Activated naive CD4-positive, alpha-beta T cell treated with anti-CD3 and anti-CD28 coated beads, Interleukin-2, amount 50 U/mL, for 24 hours (primary cell): ENCODE results near the gene FBXO41.
A peak's percentile ranks its signal among the peaks of the same experiment; 100 is the strongest.

Experiments used
- H3K27ac Mint-ChIP-seq: one replicate; pipeline ENCODE4 v1.8.0; 2021; ENCODE audit warnings: mild to moderate bottlenecking, mixed read lengths
- H3K27me3 Mint-ChIP-seq: one replicate; pipeline ENCODE4 v1.8.0; 2021; ENCODE audit warnings: mixed read lengths
- H3K36me3 Mint-ChIP-seq: one replicate; pipeline ENCODE4 v1.8.0; 2021; ENCODE audit warnings: mixed read lengths
- H3K4me1 Mint-ChIP-seq: one replicate; pipeline ENCODE4 v1.8.0; 2021; ENCODE audit warnings: mixed read lengths
- H3K4me3 Mint-ChIP-seq: one replicate; pipeline ENCODE4 v1.8.0; 2021; ENCODE audit warnings: mild to moderate bottlenecking, mixed read lengths
- H3K9me3 Mint-ChIP-seq: one replicate; pipeline ENCODE4 v1.8.0; 2021; ENCODE audit warnings: mixed read lengths

FBXO41 gene

DNA sequence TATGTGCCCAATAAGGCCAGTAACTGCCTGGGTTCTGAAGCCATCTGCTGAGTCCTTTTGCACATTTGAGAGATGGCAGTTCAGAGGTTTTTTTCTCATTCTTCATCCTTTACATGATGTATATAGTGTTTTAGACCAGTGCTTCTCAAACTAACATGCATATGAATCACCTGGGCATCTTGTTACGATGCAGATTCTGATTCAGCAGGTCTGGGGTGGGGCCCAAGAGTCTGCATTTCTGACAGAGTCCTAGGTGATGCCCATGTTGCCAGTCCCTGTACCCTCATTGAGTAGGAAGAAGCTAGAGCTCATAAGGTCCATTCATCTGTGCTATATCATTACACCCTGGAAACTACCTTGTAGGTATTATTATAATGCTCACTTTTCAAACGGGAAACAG, 66.5 kb downstream of the FBXO41 start:
- H3K36me3 Mint-ChIP-seq: peaks cover 4% of the 10 kb centered on the region

DNA sequence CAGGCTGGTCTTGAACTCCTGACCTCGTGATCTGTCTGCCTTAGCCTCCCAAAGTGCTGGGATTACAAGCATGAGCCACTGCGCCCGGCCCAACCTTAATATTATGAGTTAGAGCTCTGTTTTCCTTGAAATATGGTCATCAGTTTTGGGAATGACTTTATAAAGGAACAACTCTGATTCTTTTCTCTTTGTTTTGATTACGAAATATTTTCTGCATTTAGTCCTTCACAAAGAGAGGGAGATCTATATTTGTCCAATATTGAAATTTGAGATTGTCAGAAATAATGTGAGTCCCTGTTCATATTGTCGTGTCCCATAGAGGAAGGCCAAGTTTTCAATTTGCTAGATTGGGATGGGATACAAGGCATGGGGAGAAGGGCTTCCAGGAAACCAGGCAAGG, 67.1 kb downstream of the FBXO41 start:
- Mint-ChIP-seq H3K27me3 (no peaks in the 10 kb centered on the region), H3K4me1 (peaks cover 36% of the 10 kb centered on the region), H3K9me3 (no peaks in the 10 kb centered on the region), H3K27ac (peak overlapping the region; percentile 55), H3K4me3 (no peak overlapping the region), H3K36me3 (peaks cover 4% of the 10 kb centered on the region)

More for the DNA sequence above, 66.5 kb downstream of the FBXO41 start:
- no peaks in the 10 kb centered on the region for H3K27me3 Mint-ChIP-seq
- H3K27ac Mint-ChIP-seq: peak overlapping the region; percentile 68
- no peaks in the 10 kb centered on the region for H3K9me3 Mint-ChIP-seq
- H3K4me1 Mint-ChIP-seq: peaks cover 31% of the 10 kb centered on the region
- H3K4me3 Mint-ChIP-seq: no peak overlapping the region

DNA sequence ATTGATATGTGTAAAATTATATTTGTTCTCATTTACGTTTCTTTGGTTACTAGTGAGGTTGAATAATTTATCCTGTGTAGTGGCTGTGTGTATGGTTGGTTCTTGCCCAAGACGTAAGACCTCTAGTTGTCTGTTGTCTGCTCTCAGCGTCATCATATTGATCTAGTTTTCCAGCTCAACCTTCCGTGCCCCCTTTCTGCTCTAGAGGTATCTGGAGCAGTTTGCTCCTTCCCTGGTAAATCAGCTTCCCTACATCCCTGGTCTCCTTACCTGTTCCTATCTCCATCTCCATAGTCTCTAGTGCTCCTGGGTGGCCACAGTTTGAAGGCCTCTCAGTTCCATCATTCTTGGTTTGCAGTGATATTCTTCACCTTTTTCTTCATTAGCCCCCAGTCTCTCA, 69.0 kb downstream of the FBXO41 start:
- H3K36me3 Mint-ChIP-seq: peaks cover 3% of the 10 kb centered on the region
- H3K27me3 Mint-ChIP-seq: no peaks in the 10 kb centered on the region
- peak overlapping the region; percentile 99 for H3K27ac Mint-ChIP-seq
- H3K4me1 Mint-ChIP-seq: peaks cover 36% of the 10 kb centered on the region
- H3K4me3 Mint-ChIP-seq: peak overlapping the region; percentile 99
- no peaks in the 10 kb centered on the region for H3K9me3 Mint-ChIP-seq

DNA sequence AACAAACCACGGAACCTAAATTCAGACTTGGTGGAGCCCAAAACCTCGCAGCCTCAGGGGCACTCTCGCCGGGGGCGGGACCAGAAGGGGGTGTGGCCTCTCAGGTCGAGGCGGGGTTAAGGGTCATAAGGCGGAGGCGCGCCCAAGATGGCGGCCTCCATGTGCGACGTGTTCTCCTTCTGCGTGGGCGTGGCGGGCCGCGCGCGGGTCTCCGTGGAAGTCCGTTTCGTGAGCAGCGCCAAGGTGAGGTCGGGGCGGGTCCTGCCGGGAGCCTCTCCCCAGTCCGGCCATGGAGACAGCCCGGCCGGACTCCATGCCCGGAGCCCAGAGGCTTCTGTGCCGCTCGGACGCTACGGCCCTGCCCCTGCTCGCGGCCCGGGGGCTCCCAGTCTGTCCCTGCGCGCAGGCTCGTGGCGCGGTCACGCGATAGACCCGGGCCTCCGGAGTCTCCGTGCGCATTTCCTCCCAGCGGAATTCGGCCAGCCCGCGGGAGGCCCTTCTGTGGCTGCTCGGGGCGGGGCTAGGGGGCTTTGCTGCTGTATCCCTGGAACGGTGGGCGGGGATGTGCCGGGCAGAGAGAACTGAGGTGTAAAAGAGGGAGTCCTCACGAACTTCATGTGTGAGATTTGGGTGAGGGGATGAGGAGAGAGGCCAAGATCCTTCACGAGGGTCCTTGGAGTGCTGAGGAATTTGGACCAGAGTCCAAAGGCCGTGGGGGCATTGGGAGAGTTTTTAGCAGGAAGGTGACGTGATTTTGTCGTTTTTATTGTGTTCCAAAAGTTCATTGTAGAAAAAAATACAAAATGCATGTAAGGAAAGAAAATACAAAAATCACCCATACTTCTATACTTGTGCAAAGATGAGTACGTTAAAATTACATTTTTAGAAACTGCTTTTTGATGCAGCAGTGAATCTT, 69.9 kb downstream of the FBXO41 start, which contains the start of gene SMYD5:
TSS of gene SMYD5 (plus strand) at position 126 of the 916 bp plus-strand sequence. CDS start at position 148, 22 bp downstream.
- no peaks in the 10 kb centered on the region for H3K27me3 Mint-ChIP-seq
- peak within 1 kb of the TSS; percentile 99 for H3K4me3 Mint-ChIP-seq
- H3K27ac Mint-ChIP-seq: peak within 1 kb of the TSS; percentile 99
- H3K9me3 Mint-ChIP-seq: no peaks in the 10 kb centered on the region
- H3K4me1 Mint-ChIP-seq: peaks cover 36% of the 10 kb centered on the region
- H3K36me3 Mint-ChIP-seq: peaks cover 3% of the 10 kb centered on the region

DNA sequence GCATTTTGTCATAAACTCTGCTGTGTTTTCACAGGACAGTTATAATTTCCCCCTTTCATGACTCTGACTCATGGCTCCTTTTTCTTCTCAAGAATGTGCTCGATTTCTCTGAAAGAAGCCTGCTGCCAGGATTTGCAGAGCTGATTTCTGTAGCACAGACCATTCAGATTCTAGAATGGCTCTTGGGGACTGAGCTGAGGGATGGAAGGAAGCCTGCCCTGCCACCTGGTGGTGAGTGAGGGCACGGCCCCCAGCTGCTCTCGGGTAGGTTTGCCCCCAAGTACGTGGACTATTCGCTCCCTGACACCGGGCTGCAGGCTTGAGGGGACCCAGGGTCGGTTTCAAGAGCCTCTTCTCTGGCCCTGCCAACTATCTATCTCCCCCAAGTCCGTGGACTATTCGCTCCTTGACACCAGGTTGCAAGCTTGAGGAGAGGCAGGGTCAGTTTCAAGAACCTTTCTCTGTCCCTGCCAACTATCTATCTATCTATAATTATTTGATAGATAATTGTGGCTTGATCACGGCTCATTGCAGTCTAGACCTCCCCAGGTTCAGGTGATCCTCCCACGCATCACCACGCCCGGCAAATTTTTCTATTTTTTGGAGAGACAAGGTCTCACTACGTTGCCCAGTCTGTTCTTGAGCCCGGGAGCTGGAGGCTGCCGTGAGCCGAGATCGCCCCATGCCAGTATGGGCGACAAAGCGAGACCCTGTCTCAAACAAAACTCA, 71.7 kb downstream of the FBXO41 start:
- Mint-ChIP-seq H3K27ac (no peak overlapping the region), H3K27me3 (peaks cover 3% of the 10 kb centered on the region), H3K4me3 (no peak overlapping the region), H3K9me3 (no peaks in the 10 kb centered on the region), H3K4me1 (peaks cover 33% of the 10 kb centered on the region), H3K36me3 (no peaks in the 10 kb centered on the region)

DNA sequence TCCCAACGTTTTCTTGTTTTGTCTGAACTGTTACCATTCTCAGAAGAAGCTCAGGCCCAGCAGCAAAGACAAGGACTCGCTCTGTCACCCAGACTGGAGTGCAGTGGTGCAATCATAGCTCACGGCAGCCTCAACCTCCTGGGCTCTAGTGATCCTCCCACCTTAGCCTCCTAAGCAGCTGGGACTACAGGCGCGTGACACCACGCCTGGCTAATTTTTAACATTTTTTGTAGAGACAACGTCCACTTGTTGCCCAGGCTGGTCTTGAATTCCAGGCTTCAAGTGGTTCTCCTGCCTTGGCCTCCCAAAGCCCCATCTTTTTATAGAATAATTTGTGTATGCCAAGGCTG, 72.2 kb downstream of the FBXO41 start:
- peaks cover 3% of the 10 kb centered on the region for H3K27me3 Mint-ChIP-seq
- H3K9me3 Mint-ChIP-seq: no peaks in the 10 kb centered on the region
- no peaks in the 10 kb centered on the region for H3K36me3 Mint-ChIP-seq
- H3K4me3 Mint-ChIP-seq: no peak overlapping the region
- peaks cover 33% of the 10 kb centered on the region for H3K4me1 Mint-ChIP-seq
- H3K27ac Mint-ChIP-seq: no peak overlapping the region

DNA sequence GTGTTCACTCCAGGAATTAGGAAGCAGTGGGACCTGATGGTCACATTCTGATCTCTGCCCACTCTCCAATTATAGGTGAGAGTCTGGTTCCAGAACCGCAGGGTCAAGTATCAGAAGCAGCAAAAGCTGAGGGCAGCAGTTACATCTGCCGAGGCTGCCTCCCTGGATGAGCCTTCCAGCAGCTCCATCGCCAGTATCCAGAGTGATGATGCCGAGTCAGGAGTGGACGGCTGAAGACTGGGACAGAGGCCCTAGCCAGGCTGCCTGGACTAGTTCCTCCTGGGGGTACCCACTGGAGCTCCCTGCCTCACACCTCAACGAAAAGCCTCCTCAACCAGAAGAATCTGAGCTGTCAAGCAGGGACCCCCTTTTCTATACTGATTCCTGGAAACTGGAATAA, 73.6 kb downstream of the FBXO41 start:
- H3K36me3 Mint-ChIP-seq: no peaks in the 10 kb centered on the region
- peaks cover 31% of the 10 kb centered on the region for H3K4me1 Mint-ChIP-seq
- H3K4me3 Mint-ChIP-seq: no peak overlapping the region
- no peaks in the 10 kb centered on the region for H3K9me3 Mint-ChIP-seq
- H3K27ac Mint-ChIP-seq: no peak overlapping the region
- peaks cover 7% of the 10 kb centered on the region for H3K27me3 Mint-ChIP-seq

DNA sequence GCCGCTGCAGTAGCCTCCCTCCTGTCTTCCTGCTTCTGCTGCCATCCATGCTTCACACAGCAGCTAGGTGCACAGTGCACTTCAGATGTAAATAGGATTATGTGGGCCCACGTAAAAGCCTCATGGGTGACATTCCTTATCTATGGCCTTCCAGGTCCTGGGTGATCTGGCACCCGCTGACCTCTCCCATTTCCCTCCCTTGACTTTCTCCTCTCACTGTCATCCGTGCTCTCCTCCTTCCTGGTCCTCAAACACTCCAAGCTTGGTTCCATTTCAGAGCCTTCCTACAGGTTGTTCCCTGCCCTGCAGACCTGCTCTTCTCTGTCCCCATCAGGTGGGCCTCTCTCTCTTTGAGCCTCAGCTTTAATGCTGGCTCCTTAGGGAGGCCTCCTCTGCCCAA, 74.3 kb downstream of the FBXO41 start:
- Mint-ChIP-seq H3K27ac (no peak overlapping the region), H3K4me1 (peaks cover 24% of the 10 kb centered on the region), H3K27me3 (peaks cover 9% of the 10 kb centered on the region), H3K36me3 (no peaks in the 10 kb centered on the region), H3K4me3 (no peak overlapping the region), H3K9me3 (no peaks in the 10 kb centered on the region)

DNA sequence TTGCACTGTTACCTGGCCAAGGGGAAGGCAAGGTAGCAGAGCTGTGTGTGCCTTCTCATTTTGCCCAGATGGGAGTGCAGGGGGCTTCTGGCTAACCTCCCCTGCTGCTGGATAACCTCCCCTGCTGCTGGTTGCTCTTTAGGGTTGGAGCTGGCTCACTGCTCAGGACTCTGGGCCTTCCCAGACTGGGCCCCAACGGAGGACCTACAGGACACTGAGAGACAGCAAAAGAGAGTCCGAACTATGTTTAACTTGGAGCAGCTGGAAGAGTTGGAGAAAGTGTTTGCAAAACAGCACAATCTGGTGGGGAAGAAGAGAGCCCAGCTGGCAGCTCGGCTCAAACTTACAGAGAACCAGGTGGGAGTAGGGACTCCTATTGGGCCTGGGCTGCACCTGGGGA, 76.0 kb downstream of the FBXO41 start:
- H3K27me3 Mint-ChIP-seq: peaks cover 18% of the 10 kb centered on the region
- H3K9me3 Mint-ChIP-seq: no peaks in the 10 kb centered on the region
- H3K36me3 Mint-ChIP-seq: no peaks in the 10 kb centered on the region
- H3K4me1 Mint-ChIP-seq: peaks cover 9% of the 10 kb centered on the region
- H3K4me3 Mint-ChIP-seq: no peak overlapping the region
- no peak overlapping the region for H3K27ac Mint-ChIP-seq

DNA sequence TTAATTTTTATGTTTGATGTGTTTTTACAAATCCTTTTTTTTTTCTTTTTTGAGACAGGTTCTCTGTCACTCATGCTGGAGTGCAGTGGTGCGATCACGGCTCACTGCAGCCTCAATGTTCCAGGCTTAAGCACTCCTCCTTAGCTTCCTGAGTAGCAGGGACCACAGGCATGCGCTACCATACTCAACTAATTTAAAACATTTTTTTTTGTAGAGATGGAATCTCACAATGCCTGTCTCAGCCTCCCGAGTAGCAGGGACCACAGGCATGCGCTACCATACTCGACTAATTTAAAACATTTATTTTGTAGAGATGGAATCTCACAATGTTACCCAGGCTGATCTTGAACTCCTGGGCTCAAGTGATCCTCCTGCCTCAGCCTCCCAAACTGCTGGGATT, 78.7 kb downstream of the FBXO41 start:
- Mint-ChIP-seq H3K9me3 (no peaks in the 10 kb centered on the region), H3K4me3 (no peak overlapping the region), H3K4me1 (peaks cover 6% of the 10 kb centered on the region), H3K36me3 (no peaks in the 10 kb centered on the region), H3K27ac (no peak overlapping the region), H3K27me3 (peaks cover 24% of the 10 kb centered on the region)
